HG03469 (cell line): ENCODE measurements around the gene ZBTB5.

Source experiments
- ATAC-seq: cut with Tn5 transposase; IDR thresholded peaks from one replicate; pipeline ENCODE4 v1.9.1; 2021; ENCODE audit warnings: mild to moderate bottlenecking, moderate library complexity, moderate number of reproducible peaks; ENCODE audit not compliant: unreplicated experiment

The ZBTB5 gene

DNA sequence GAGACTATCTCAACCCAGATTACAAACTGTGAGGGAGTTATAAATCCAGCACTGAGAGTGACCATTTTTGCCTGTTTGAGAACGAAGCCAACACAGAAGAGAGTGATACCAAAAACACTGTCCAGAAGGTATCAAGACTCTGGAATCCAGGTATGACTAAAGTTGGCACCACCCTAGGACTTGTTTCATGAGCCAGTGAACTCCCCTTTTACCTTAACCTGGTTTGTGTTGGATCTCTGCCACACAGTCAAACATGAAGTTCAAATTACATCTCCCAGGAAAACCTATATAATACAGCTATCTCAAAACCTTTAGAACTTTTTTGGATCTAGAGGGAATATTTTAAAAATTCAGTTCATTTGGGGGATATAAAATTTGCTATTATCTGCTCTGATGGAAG lies 11.4 kb downstream of the ZBTB5 start:
- no peak for ATAC-seq

DNA sequence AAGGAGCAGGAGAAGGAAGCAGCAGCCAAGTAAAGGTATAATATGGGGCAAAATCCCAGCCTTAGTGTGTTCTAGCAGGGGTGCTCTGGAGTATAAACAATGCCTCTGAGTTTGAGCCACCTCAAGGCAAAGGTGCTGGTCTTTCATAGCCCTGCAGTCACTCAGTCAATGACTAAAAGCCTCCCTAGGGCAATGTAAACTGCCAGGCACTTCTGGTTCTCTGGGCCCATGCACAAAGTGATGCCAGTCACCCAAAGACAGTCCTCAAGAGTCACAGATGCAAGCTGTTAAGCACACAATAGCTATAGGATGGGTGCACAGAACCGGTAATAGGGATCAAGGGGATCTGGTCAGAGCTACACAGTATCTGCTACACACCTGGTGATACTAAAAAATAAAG lies 12.6 kb downstream of the ZBTB5 start:
- no peak for ATAC-seq

GRCh38 chr9:37451628-37452027 lies 13.6 kb downstream of the ZBTB5 start:
- no peak for ATAC-seq

GRCh38 chr9:37449862-37450632 lies 15.2 kb downstream of the ZBTB5 start:
- ATAC-seq: no peak

- ATAC-seq: no peak
Observed at GRCh38 chr9:37447111-37447510, 18.1 kb downstream of the ZBTB5 start.

- no peak for ATAC-seq
Observed at GRCh38 chr9:37446401-37446800, 18.8 kb downstream of the ZBTB5 start.

GRCh38 chr9:37445832-37446231 lies 19.4 kb downstream of the ZBTB5 start:
- no peak for ATAC-seq

DNA sequence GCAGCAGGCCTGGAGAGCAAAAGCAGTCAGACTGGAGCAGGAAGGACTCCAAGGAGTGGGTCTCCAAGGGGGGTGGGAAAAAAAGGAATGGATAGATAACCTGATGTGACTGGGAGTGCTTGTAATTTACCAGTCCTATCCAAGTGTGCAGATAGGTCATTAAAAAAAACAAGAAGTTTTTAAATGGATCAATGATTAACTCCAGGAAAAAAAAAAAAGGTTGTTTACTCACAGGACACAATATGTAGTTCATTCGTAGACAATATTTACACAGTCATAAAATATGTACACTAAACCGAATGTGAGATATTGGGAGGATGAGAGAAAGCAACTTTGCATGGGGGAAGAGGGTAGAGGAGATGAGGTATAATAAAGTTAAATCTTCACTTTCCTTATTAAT lies 20.4 kb downstream of the ZBTB5 start:
- no peak for ATAC-seq

DNA sequence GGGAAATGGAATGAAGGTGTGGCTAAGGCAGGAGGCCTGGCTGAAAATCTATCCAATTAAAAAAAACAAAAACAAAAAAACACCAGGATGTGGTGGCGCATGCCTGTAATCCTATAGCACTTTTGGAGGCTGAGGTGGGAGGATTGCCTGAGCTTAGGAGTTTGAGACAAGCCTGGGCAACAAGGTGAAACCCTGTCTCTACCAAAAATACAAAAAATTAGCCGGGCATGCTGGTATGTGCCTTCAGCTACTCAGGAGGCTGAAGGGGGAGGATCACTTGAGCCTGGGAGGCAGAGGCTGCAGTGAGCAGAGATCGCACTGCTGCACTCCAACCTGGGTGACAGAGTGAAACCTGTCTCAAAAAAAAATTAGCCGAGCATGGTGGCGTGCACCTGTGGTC lies 21.7 kb downstream of the ZBTB5 start:
- ATAC-seq: no peak

DNA sequence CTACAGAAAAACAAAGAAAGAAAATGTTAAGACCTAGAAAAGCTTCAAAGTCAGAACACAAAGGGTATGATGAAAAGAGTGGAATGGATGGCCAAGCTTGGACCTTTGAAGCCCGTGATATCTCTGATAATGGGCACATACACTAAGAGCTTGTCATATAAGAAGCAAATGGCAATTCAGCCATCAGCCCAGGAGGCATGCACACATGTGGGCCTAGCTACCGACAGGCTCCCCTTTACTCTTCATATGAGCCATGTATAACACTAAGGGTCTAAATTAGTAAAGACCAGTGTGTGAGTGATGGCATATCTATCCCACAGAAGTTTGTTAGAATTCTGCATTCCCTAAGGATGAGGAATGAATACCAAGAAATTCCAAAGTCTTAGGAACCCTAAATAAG lies 22.7 kb downstream of the ZBTB5 start:
- no peak for ATAC-seq

GRCh38 chr9:37441776-37442370 lies 23.4 kb downstream of the ZBTB5 start:
- no peak for ATAC-seq

DNA sequence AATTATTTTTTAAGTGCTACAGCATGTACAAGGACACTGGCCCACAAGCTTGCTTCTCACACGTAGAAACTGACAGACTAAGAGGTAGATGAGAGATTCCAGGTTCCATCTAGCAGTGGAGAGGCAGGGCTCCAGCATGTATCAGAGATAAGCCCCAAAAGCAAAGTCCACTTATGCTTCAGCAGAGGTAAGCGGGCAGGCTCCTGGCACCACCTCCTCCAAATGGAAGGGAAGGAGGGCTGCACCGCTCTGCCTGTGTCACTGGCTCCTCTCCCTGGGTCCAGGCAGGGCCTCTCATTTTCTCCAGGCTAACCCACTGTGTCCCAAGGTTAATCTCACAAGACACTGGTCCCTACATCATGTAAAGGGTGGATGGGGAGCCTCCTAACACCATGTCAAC lies 26.9 kb downstream of the ZBTB5 start:
- ATAC-seq: no peak

DNA sequence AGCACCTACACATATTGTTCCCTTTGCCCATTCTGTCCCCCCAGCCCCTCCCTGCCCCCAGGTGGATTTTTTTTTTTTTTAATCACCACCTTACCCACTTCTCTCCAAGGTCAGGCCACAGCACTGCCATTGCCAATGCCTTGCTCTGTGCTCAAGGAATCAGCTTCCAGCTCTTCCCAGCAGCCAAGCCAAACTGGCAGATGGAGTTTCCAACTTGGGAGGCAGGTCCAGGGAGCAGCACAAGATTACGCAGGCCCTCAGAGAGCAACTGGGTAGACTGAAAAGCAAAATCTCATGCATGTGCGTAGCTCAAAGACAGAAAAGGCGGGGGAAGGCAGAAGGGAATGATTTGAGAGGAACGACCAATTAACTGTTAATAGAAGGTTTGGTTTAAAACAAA lies 27.6 kb downstream of the ZBTB5 start:
- ATAC-seq: no peak

GRCh38 chr9:37437010-37437409 lies 28.2 kb downstream of the ZBTB5 start:
- ATAC-seq: no peak

DNA sequence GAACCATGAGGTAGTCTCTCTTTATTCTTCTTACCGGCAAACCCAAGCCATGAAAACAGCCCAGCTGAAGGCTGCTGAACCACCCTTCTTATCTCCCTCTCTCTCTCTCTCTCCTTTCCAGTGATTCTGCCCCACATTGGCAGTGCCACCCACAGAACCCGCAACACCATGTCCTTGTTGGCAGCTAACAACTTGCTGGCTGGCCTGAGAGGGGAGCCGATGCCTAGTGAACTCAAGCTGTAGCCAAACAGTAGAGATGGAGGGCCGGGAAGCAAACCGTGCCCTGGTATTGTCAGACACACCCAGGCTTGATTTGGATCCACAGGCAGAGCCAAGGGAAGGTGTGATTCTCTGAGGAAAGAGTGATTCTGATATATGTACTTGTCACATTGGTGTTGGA lies 28.7 kb downstream of the ZBTB5 start:
- ATAC-seq: no peak

DNA sequence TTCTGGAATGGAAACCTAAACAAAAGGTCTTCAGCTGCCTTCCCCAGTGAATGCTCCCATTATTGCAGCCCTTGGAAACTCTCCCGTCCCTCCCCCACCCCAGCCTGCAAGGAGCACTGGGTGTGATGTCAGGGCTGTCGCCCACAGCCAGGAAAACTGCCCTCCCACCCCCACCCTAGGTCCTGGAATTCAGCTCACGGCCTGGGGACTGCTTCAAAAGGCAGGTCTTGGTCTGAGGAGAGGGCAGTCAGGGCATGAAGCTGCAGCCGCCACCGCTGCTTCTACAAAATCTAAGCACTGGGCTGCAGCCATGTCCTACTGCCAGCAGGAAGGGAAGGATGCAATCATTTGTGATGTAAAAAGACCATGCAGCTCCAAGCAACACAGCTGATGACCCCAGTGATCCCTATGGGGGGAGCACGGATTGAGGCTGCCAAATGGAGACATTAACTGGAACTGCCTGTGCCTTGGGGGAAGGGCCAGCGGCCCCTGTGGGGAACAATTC lies 31.3 kb downstream of the ZBTB5 start:
- ATAC-seq: no peak

- ATAC-seq: no peak
Observed at GRCh38 chr9:37432020-37432419, 33.2 kb downstream of the ZBTB5 start.

- ATAC-seq: no peak
Observed at GRCh38 chr9:37430841-37431597, 34.2 kb downstream of the ZBTB5 start.

- ATAC-seq: no peak
Observed at GRCh38 chr9:37429441-37430285, 35.6 kb downstream of the ZBTB5 start.

DNA sequence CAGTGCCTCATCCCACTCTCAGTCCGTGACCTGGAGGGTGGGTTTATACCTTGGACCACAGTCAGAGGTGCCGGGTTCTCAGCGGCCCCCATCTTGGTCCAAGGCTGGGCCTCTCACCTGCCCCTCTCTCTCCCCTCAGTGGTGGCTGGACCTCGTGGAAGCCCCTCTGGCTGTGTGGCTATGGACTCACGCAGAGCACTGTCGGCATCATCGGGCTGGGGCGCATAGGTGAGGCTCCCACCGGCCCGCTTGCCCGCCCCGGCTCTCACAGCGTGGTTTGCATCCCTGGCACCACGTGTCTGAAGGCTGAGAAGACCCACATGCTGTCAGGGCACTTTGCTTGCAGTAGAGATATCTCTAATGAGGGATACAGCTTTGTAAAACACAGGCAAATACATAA lies 36.9 kb downstream of the ZBTB5 start:
- ATAC-seq: no peak

DNA sequence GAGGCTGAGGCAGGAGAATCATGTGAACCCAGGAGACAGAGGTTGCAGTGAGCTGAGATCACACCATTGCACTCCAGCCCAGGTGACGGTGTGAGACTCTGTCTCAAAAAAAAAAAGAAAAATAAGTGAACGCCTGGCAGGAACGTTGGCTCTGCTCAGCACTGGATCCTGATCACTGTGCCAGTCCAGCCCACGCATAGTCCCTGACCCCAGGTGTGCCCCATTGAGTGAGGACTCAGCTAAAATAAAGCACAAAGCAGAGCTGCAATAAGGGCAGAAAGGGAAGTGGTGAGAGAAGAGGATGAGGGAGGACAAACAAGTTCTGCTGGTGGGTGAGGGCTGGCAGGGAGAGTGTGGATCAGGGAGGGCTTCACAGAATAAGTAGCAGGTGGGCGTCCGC lies 38.4 kb downstream of the ZBTB5 start:
- ATAC-seq: no peak
